HG02678 (cell line): ENCODE measurements around the gene IL22RA1.

Experiments used
- ATAC-seq: cut with Tn5 transposase; IDR thresholded peaks from one replicate; pipeline ENCODE4 v1.9.1; 2021; ENCODE audit warnings: mild to moderate bottlenecking, moderate library complexity; ENCODE audit not compliant: unreplicated experiment

IL22RA1 gene

GRCh38 chr1:24142546-24143534 is at the start of gene IL22RA1:
IL22RA1 (minus strand) TSS chr1:24143140; CDS start chr1:24143082, 58 bp downstream.
- ATAC-seq: no peak

- no peak for ATAC-seq
Observed at GRCh38 chr1:24191860-24192259, 48.9 kb upstream of the IL22RA1 start.

DNA sequence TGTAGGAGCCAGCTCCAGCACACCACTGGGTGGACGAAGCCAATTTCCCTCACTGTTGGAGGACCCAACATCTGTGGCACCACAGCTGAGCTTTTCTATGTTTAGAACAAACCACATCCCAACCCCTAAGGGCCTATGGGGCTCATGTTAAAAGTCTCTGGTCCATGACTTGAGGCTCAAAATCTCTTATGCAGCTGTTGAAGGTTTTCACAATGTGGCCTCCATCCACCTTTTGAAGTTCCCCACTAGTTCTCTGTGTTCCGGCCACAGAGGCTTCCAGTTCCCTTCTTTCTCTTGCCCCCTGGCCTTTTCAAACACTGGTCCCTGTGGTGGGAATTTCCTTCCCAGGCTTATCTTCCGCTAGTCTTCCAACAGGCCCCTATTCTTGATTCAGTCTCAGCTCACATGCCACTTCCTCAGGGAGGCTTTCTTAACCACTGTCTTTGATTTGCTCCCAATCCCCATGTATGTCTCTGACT is 48.1 kb upstream of the IL22RA1 start:
- peak; percentile 49 for ATAC-seq

- ATAC-seq: peak; percentile 35
Observed at GRCh38 chr1:24189528-24189927, 46.6 kb upstream of the IL22RA1 start.

GRCh38 chr1:24186993-24187790 is 44.3 kb upstream of the IL22RA1 start, which contains the start of gene IFNLR1:
IFNLR1 (minus strand) TSS chr1:24187289; CDS start chr1:24187248, 41 bp downstream.
- ATAC-seq: peak; percentile 36

DNA sequence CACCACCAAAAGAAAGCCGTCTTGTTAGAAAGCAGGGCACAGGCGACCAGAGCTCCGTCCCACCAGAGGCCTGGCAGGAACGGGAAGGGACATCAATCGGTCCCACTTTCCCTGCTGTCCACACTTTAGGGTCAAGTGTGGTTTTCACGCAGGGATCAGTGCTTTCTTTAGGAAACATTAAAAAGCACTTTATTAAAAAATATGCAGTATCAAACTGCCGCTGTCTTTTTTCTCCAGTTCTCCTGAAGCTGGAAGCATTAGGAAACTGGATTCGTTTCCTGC is 43.7 kb upstream of the IL22RA1 start:
- ATAC-seq: no peak

GRCh38 chr1:24186031-24186710 is 43.2 kb upstream of the IL22RA1 start:
- no peak for ATAC-seq

- no peak for ATAC-seq
Observed at GRCh38 chr1:24185076-24185475, 42.1 kb upstream of the IL22RA1 start.

DNA sequence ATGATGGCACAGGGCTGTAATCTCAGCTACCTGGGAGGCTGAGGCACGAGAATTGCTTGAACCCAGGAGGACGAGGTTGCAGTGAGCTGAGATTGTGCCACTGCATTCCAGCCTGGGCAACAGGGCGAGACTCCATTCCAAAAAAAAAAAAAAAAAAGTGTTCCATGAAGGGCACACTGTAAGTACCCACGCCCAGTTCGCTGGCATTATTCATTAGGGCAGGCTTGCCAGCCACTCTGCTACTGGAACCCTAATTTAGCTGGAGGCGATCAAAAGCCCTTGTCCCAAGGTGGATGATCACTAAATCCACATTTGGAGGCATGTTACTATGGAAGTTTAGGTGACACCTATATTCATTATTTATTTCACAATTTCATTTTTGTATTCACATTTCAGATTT is 39.1 kb upstream of the IL22RA1 start:
- ATAC-seq: no peak

GRCh38 chr1:24181619-24182018 is 38.7 kb upstream of the IL22RA1 start:
- ATAC-seq: no peak

GRCh38 chr1:24180676-24181075 is 37.7 kb upstream of the IL22RA1 start:
- ATAC-seq: no peak

- no peak for ATAC-seq
Observed at GRCh38 chr1:24179251-24179840, 36.4 kb upstream of the IL22RA1 start.

GRCh38 chr1:24178407-24178806 is 35.5 kb upstream of the IL22RA1 start:
- ATAC-seq: no peak

DNA sequence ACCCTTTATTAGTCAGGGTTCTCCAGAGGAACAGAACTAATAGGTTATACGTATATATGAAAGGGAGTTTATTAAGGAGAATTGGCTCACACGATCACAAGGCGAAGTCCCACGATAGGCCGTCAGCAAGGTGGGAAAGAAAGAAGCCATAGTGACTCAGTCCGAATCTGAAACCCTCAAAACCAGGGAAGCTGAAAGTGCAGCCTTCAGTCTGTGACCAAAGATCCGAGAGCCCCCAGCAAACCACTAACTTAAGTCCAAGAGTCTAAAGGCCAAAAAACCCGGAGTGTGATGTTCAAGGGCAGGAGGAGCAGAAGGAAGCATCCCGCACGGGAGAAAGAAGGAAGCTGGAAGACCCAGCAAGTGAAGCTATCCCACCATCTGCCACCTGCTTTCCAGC is 34.2 kb upstream of the IL22RA1 start:
- no peak for ATAC-seq

DNA sequence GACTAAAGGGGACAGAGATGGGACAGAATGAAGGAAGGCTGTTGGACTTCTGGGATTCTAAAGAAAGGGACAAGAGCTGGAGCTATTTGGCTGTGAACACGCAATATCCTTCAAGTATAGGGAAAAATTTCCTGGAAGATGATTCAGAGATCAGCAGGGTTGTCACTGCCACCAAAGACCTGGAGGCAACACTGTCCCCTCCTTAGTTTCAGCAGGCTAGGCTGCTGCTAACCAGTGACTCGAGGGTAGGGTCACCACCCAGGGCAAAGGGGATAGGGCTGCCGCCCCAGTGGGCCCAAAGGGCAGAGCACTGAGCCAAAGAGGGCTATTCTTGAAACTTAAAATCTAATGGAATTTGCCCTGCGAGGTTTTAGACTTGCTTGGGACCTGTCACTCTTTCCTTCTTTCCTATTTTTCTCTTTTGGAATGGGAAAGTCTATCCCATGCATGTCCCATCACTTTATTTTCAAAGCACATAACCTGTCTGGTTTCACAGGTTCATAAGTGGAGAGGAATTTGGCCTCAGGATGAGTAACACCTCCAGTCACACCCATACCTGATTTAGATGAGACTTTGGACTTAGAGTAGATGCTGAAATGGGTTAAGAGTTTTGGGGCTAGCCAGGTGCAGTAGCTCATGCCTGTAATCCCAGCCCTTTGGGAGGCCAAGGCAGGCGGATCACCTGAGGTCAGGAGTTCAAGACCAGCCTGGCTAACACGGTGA is 32.3 kb upstream of the IL22RA1 start:
- no peak for ATAC-seq

GRCh38 chr1:24173638-24174575 is 31.0 kb upstream of the IL22RA1 start:
- ATAC-seq: no peak

DNA sequence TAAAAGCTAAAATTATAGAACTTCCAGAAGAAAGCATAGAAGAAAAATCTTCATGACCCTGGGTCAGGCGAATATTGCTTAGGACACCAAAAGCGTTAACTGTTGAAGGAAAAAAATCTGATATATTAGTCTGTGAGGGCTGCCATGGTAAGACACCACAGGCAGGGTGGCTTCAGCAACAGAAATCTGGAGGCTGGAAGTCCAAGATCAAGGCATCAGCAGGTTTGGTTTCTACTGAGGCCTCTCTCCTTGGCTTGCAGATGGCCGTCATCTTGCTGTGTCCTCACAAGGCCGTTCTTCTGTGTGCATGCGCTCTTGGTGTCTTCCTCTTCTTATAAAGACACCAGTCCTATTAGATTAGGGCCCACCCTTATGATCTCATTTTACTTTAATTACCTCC is 29.7 kb upstream of the IL22RA1 start:
- no peak for ATAC-seq

DNA sequence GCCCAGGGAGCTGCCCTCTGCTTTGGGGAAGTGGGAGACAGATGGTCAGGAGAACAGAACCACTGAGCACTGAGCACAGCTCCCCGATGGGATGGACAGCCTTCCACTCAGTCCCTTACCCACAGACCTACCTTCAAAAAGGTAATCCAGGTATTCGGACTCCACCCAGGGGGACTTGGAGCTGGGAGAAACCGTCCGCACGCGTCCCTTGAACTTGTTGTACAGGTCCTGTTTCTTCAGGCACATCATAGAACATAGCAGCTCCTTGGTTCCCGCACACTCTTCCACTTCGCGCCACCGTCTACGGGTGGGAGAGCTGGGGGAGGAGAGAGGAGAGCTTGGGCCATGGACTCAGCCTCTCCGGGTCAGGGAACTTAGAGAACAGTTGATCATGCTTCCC is 26.3 kb upstream of the IL22RA1 start:
- ATAC-seq: no peak

- ATAC-seq: no peak
Observed at GRCh38 chr1:24168245-24168644, 25.3 kb upstream of the IL22RA1 start.
